Measurements from ENCODE around the gene IL18R1.

Gene IL18R1

DNA sequence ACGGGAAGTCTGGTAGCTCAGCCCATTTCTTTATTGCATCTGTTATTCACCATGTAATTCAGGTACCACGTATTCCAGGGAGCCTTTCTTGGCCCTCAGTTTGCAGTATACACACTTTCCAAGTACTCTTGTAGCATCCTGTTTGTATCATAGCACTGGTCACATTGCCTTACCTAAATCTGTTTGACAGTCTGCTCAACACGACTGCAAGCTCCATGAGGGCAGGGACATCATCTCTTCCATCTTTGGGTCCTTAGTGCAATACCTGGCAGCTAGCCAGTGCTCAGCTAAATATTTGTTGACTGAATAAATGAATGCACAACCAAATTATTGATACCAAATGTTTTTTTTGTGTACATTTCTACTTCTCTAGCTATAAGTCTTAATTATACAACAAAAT is 11.2 kb upstream of the IL18R1 start:
- no peak for DNase-seq (ENCODE audit: low spot score)

DNA sequence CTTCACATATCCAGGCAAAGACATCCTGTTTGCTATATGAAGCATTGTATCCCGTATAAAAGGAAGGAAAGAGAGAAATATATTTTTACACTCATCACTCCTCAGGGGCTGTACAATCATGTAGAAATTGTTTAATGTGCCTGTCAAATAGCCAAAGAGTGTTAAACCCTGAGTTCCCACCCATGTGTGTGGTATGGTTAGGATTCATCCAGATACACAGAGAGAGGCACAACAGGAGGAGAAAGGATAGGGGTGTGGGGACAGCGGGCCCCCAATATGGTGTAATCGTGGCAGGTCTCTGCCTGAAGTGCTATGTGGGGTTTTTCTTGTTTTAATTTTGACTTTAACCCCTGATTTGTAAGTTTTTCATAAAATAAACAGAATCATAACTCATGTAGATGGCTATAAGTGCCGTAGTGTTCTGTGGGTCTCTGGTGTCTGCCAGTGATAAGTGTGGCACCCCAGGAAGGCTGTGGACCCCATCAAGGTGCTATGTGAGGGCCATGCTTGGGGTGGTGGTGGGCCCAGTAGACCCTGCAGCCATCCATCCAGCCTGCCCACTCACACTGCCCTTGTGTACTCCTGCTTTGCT is 10.2 kb upstream of the IL18R1 start:
- DNase-seq (ENCODE audit: low spot score): no peak

DNA sequence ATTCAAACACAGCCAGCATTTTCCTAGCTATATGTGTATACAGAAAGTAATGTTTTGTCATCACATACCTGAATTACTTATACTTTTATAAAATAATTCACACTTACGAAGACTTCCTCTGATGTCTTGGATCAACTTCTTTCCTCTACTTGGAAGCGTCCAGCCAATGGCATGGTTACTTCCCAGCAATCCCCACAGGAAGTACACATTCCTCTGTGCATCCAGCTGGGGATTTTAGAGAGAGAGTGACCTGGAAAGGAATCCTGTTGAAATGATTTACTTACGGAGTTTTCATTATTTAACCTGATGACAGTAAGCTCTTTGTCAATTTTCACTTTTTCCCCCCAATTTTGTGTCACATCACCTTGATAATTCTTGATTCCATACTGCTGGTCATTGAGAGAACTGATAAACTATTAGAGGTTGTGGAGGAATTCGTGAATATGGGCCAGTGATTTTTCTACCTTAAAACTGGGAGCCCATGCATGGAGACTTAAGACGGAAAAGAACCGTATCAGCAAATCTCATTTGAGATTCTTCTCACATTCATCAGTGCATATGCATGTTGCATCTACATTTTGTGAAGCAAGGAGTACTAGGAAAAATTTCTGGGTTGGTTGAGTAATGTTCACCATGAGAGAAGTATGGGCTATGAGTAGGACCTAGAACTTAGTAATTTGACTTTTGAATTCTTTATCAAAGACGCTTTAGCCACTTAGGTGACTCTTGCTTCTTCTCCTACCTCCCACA is 9.0 kb upstream of the IL18R1 start:
- no peak for DNase-seq (ENCODE audit: low spot score)

DNA sequence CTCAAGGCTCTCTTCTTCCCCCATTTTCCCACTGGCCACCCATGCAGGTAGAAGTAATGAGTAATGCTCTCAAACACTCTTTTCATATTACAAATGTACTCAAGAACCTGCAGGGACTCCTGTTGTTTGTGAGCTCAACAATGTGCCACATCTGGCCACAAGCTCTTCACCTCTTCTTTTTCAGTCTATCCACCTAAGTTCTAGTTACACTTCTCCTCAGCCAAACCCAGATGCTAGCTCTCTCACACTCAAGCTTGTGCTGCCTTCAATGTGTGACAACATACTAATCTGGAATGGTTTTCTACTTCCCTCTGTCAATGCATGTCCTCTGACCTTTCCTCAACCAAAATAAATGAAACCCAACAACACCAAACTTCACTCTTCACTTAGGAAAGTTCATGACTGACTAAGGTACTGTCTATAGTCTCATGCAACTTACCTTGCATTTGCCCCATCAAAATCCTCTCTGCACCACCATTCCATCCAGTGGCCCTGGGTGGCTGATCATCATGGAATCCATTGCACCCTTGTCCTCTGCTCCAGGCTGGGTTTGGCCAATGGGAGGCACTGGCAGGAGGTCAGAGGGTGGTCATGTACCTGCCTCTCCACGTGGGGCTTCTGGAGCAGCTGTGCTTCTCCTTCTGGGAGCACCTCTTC is 5.3 kb upstream of the IL18R1 start:
- no peak for DNase-seq (ENCODE audit: low spot score)

DNA sequence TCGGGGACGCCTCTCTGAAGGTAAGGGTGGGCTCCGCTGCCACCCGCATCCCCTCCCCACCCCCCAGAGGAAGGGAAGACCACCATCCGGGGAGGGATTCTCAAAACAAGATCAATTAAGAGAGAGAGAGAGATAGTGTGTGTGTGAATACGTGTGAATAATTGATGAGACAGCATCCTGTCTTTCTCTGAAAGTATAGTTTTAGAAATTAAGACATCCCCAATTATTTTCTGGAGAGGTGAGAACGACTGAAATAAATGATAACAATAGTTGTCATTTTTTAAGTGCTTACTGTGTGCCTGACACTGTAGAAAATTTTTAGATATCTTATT is 751 bp downstream of the IL18R1 start:
- DNase-seq (ENCODE audit: low spot score): no peak

DNA sequence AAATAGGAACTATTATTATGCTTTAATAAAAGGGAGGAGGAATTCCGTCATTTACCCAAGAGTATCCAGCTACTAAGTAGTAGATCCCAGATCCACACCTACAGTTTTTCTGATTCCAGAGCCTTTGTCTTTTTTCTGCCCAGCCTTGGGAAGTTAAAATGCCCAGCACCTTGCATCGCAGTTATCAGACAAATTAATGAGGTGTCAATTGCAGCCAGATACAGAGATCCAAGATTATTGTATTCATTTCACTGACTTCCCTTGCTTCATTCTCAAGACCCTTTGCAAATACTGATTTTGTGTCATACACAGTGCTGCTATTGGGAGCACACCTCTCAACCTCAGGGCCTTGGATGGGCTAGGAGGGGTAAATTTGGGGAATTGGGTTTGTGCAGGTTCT is 1.1 kb downstream of the IL18R1 start:
- DNase-seq (ENCODE audit: low spot score): no peak

DNA sequence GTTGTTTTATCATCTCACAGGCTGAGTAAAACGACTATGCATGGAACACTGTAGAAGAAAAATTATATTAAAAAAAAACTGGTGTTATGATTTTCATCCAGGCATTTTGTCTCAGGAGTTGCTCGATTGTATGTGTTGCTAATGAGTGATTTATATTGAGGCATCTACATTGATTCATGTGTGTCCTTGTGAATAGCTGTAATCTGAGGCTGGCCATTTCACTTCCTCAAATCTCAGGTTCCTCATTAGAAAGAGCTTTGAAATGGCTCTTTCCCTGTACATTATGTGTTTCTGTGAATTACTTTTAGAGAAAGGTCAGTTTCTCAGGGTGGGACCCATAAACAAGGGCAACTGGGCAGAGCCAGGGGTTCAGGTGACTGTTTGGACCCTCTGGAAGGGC is 2.3 kb downstream of the IL18R1 start:
- DNase-seq (ENCODE audit: low spot score): no peak

DNA sequence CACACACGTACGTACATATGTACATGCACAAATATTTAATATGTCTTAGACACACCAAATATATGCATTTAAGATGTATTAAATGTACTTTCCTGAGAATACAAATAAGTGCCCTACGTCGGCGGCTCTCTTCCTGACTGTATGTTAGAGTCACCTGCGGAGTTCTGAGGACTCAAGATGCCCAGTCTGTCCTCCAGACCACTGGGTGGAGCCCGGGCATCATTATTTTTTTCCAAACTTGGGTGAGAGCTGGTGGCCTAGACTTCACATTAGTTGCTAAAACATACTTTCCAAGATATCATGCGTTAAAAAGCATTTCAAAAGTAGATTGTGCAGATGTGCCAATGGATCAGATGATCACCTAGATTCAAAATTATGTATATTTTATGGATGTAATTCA is 2.9 kb downstream of the IL18R1 start:
- no peak for DNase-seq (ENCODE audit: low spot score)

DNA sequence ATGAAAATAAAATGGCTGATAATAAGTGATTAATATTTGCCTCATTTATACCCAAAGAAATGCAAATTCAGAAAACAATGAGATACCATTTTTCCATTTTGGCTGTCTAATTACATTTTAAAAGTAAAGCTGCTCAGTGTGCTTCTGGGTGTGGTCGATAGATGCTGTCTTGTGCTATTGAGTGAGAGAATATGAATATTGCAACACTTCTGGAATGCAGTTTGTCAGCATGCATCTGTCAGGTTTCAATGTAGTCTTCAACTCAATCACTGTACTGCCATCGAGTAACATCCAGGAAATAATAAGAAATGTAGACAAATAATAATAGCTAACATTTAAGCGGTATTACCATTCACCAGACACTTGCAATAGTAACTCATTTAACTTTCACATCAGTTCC is 3.9 kb downstream of the IL18R1 start:
- no peak for DNase-seq (ENCODE audit: low spot score)

DNA sequence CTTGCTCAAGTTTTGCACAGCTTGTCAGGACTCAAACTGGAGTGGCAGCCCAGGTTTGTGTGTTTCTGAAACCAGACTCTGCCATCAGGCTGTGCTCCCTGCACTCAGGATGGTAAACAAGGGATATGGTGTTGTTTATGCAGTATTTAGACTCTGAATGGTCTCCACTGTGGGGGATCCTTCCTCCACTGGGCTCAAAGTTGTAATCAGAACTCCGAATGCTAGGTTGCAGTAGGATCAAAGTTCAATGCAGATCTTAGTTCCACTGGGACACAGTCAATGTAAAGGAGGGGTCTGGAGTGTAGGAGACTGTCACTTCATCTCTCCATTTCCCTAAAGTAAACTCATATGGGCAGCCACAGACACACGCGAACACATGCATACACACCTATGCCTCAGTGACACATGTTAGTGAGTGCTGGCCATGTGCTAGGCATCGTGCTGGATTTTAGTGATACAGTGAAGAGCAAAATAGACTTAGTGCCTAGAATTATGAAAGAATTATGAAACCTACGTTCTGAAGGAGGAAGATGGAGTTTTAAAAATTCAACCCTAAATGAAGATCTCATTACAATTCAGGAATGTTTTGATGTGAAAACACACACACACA is 6.1 kb downstream of the IL18R1 start:
- no peak for DNase-seq (ENCODE audit: low spot score)

DNA sequence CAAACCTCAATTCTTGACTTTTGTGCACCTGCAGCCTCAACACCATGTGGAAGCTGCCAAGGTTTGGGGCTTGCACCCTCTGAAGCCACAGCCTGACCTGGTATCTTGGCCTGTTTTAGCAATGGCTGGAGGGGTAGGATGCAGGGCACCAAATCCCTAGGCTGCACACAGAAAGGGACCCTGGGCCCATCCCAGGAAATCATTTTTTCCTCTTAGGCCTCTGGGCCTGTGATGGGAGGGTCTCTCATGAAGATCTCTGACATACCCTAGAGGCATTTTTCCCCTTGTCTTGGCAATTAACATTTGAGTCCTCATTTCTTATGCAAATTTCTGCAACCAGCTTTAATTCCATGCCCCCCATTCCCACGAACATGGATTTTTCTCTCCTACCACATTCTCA is 10.2 kb downstream of the IL18R1 start:
- DNase-seq (ENCODE audit: low spot score): no peak

DNA sequence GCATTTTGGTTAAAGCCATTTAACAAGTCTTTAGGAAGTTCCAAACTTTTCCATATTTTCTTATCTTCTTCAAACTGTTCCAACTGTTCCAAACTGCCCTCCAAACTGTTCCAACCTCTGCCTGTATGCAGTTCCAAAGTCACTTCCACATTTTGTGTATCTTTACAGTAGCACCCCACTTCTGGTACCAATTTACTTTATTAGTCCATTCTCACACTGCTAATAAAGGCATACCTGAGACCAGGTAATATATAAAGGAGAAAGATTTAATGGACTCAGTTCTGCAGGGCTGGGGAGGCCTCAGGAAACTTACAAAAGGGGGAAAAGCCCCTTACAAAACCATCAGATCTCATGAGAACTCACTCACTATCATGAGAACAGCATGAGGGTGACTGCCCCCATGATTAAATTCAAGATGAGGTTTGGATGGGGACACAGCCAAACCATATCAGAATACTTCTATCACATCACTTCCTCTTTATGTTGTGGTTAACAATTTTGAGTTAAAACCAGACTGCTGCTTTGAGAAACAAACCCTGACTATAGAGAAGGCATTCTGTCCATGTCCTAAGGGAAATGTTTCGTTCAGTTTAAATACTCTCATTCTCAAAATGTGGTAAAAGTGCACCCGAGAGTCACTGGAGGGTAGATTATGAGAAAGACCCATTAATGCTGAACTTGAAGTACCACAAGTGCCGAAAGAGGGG is 11.0 kb downstream of the IL18R1 start:
- DNase-seq (ENCODE audit: low spot score): no peak

DNA sequence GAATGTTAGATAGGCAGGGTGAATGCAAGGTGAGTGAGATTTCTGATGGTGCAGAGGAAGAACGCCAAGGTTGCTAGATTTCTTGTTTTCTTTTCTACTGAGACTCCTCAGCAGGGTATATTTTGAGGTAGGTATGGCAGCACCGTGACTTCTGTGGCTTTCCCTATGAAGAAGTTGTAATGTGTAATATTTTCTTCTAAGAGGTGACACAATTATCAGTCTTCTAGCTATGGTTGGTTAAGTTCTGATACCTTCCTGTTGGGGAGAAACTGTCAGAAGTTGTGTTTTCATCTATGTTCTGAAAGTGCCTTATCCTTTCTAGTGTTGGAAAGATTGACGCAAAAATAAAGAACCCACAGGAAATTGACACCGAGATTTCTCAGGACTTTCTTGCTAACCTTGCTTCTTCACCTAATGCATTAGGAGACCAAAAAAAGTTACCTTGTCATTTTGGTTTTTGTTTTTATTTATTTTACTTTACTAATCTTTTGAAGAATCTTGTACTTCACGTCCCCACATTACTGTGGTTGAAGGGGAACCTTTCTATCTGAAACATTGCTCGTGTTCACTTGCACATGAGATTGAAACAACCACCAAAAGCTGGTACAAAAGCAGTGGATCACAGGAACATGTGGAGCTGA is 11.9 kb downstream of the IL18R1 start:
- no peak for DNase-seq (ENCODE audit: low spot score)

DNA sequence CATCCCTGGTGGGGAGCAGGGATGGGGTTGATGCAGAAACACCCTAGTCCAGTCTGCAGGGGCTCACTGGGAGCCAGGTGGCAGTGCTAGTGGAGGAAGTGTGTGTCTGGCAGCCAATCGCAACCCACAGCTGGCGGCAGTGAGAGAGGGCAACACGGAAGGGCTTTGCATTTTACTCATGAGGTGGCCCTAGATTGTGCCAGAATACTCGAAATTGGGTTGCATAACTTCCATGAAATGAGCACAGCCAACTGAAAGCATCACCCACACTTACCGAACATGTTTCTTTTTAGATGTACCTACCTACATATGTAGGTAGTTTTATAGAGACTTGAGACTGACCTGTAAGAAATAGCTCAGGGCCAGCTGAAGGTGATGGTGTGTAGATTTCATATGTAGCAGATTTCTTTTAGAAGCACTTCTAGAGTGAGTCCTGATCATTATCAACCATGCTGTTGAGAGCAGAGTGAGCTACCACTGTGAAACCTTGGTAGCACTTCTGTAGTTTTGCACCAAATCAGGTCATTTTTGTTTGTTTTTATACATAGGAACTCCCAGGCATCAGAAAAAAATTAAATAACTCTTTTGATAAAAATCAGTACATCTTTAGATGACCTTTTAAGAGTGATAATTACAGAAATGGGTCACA is 13.0 kb downstream of the IL18R1 start:
- DNase-seq (ENCODE audit: low spot score): no peak

DNA sequence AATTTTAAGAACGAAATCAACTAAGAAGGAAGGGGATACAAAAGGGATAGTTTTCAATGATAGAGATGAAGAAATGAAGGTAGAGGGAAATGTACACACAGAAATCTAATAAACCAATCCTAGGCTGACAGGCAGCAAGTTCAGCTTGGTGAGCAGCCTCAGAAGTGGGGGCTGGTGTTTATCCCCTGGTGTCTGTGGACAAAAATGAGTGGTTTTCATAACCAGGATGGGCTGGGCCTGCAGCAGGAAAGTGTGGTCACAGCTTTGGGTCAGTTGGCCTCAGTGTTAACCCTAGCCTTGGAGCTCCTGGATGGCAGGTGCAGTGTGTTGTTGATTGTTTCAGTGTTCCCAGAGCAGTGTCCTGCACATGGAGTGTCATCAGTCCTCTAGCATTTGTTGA is 14.3 kb downstream of the IL18R1 start:
- DNase-seq (ENCODE audit: low spot score): no peak

DNA sequence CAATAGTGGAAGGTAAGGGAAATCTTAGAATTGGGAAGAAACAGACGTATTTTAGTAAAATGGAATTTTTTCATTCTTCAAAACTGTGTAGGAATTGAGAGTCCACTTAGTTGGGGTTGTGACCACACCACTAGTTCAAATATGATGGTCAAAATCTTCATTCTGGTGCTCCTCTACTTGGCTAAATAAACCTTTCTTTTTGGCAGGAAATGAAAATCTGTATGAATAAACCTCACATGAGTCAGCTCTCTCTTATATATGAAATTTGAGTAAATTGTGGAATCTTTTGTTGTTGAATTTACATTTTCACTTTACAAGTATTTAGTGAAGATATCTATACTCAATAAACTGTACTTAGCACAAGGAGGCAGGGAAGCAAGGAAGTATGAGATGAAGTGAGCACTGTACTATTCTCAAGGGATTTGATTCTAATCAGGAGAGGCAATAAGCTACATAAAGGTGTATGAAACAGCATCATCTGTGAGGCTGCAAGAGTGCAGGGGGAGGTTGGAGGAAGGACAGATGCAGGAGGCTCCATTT is 20.5 kb downstream of the IL18R1 start:
- DNase-seq (ENCODE audit: low spot score): no peak

DNA sequence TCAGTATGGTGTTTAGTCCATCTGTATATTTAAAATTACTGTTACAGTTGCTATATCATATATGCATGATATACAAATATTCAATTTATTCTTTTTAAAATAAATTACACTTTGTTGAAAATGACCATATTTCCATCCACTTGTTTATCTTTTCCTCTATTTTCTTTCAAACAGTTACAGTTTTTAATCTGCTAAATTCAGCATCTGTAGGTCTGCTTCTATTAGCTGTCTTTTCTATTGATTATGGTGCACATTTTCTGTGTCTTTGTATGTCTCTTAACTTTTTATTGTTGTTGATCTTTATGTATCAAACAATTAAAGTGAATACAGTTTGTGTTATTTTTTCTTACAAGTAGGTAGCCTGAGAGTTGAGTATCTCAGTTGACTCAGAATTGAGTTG is 28.1 kb downstream of the IL18R1 start:
- no peak for DNase-seq (ENCODE audit: low spot score)

DNA sequence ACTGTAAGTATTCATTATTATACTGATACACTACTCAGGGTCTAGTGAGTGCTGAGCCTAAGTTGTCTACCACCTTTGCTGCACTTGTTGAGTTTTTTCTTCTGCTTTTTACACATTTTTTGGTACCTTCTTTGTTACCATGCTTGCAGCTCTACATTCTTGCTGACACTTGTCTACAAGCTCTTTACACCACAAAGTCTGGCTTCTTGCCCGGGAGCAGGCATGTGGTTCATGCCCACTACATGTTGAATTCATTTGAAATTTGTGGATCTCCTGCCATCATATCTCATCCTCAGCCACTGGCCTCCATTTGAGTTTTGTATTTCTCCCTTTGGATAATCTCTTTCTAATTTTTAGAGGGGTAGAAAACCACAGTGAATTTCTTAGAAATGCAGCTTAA is 29.9 kb downstream of the IL18R1 start:
- DNase-seq (ENCODE audit: low spot score): no peak

DNA sequence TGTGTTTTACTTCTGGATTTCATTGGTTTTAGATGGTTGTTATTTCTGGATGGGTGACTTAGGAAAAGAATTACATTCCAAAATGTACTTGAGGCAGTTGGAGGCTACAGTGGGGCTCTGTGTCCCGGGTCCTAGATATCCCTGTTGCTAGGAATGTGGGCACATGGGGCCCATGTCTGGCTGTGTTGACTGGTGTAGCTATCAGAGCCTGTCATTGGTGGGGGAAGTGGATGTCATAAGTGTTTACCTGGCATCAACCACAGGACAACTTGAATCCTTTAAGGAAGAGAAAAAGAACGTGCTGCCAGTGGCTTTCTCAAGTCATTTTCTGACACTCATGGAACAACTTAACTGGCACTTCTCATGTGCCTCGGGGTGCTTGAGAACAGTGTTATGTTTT is 30.4 kb downstream of the IL18R1 start:
- no peak for DNase-seq (ENCODE audit: low spot score)

DNA sequence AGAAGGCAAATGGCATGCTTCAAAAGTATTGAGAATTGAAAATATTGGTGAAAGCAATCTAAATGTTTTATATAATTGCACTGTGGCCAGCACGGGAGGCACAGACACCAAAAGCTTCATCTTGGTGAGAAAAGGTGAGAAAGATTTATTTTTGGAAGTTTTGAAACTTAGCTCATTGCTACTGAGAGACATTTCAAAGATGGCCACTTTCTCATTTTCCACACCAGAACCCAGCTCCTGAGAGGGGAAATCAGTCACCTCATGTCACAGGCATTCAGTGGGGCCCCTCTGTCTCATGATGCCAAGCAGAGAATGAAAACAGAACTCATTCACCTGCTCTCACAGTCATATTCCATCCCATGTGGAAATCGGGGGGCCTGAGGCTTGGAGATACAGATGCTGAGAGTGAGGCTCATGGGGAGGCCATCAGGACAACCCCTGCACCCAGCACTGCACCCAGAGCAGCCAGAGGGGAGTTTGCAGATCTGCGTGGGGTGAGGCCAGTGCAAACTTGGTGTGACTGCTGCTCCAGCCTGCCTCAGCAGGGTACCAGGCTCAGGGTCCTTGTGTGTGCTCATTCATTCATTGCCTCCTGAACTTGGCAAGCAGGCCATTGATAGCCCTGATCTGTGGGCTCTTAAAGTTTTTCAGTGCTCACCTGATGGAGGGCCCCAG is 31.4 kb downstream of the IL18R1 start:
- DNase-seq (ENCODE audit: low spot score): no peak
